Amniotic epithelial cell (primary cell): ENCODE measurements around the gene DDX46.
"Not testable (repeated sequence)": the region's sequence is repeated elsewhere in the genome, so short reads cannot be mapped to it uniquely, and the experiment has no call there.

Experiments
- DNase-seq: peaks from one replicate; pipeline ENCODE4 v3.0.0-alpha.2; 2010; ENCODE audit warnings: low read depth

DDX46 gene

DNA sequence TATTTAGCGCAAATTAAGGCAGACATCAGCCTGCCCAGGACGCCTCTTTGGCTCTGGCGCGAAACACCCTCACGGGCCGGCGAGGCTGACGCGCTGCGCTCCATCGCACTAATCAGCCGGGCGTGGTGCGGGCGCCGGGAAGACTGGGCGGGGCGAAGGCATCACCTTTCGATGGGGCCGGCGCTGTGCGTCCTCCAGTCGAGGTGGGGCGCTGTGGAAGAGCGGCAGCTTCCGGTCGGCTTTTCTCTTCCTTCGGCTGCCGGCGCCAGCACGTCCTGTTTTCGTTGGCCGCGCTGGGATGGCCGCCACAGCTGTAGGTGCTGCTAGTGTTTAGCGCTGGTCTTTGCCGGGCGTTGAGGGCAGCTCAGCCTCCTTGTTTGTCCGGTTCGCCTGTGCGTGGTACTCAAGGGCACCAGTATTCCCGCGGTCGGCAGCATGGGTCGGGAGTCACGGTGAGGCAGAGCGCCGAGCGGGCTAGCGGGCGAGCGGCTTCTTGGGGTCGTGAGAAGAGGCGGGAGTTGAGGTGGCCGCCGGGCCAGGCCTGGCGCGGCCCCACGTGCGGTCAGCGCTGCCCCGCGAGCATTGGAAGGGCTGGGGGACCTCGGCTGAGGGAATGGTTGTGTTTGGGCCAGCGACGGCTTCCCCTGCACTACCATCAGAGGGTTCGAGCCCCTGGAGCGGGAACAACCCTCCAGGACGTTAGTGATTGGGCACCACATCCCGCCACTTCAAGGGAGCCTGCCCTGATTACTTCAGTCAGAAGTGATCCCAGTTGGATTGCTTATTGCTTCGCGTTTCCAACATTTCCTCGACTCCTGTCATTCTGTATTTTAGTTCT lies at the start of gene DDX46:
Gene DDX46 (plus strand): TSS at position 276 of the 838 bp plus-strand sequence. CDS start 160 bp downstream, at position 436.
- DNase-seq: peak; percentile 86

GRCh38 chr5:134714120-134714519 lies 44.5 kb upstream of the DDX46 start:
- DNase-seq: no peak

DNA sequence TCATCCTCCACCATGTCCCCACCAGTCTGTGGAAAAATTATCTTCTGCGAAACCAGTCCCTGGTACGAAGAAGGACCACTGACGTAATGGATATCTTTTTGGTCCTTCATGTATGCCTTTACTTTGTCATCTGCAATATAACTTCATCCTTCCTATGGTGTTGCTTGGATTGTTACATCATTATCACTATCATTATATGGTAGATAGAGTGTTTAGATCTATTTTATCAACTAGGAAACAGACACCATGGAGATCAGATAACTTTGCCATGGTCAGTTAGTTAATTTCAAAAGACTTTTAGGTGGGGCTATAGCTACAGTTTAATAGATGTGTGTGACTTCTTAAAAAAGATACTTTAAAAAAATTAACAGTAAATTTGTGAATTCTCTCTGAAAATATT lies 44.0 kb upstream of the DDX46 start:
- DNase-seq: no peak

GRCh38 chr5:134715466-134715865 lies 43.1 kb upstream of the DDX46 start:
- DNase-seq: not testable (repeated sequence)

DNA sequence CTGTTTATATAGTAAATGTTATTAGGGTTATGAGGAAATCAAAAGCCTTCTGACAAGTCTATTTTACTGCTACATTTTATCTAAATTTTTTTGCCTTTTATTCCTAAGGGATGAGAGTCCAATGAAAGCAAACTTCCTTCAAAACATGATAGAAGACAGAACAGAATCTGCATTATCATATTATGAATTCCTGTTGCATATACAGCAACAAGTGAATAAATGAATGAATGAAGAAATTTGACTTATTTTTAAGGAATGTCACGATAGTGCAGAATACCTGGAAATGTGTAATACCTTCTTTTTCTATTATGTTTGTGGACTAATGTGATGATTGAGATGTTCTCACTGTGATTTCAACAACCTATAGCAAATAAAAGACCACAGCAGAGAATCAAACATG lies 33.7 kb upstream of the DDX46 start:
- DNase-seq: no peak

DNA sequence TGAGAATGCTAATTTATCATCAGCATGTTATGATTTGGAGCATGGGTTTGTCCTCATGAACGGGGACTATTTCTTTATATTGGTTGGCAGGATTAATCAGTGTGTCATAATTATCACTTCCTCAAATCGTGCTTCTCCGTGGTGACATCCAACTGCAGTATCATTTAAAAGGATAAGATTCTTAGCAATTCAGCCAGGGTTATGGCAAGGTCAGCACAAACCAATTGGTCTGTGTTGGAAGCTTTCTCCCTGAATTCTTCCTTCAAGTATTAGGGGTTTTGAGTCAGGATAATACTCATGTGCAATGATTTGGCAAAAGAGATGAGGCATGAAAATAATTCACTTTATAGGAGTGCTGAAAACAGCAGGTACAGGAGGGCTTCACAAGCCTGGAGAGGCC lies 25.8 kb upstream of the DDX46 start:
- DNase-seq: no peak

- DNase-seq: no peak
Measured at GRCh38 chr5:134735243-134735642, 23.3 kb upstream of the DDX46 start.

DNA sequence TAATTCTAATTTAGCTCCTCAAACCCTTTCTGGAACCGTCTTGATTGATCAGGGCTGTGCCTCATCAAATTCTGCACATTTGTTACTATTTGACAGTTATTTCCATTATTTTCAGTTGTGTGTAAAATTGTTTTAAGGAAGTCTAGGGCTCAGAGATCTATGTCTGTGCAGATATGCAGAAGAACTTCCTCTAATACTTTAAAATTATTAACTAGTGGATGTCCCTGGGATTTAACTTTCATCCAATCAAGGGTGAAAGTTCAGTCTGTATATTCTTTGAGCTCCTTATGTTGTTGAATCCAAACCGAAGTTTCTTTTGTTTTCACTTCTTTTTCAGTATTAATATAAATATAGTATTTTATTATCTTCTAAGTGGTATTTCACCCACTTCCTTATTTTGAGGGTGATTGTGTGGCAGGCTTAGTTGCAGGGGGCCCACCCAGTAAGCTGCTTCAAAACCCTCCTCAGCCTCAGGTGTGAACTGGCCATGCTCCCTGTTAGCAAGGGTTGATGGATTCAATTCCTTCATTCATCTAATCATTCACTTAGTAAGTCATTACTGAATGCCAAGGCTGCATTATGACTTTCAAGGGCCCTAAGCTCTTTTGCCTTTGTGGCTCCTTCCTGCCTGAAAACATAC lies 22.3 kb upstream of the DDX46 start:
- DNase-seq: no peak

DNA sequence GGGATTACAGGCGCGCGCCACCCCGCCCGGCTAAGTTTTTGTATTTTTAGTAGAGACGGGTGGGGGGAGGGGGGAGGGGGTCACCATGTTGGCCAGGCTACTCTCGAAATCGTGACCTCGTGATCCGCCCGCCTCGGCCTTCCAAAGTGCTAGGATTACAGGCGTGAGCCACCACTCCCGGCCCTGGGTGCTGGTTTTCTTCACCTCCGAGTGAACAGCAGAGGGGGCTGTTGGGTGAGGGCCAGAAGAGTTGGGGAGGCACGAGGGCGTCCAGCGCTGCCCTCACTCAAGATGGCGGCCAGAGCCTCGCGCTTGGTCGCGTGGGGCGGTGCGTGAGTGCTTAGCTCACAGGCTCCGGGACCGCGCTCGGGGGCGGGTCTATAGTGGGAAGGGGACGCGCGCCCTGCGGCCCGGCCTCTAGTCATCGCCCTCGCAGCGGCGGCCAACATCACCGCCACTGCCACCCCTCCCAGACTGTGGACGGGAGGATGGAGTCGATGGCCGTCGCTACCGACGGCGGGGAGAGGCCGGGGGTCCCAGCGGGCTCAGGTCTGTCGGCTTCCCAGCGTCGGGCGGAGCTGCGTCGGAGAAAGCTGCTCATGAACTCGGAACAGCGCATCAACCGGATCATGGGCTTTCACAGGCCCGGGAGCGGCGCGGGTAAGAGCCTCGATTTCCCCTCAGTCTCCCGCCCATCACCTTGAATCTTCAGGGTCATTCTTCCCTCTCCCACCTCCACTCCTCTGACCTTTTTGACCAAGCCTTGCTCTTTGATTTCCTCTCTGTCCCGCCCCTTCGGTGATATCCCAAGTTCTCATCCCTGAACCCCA lies 20.2 kb upstream of the DDX46 start, which contains the start of gene CAMLG:
Gene CAMLG (plus strand): TSS at position 416 of the 830 bp plus-strand sequence. CDS start 73 bp downstream, at position 489.
- DNase-seq: peak; percentile 97

DNA sequence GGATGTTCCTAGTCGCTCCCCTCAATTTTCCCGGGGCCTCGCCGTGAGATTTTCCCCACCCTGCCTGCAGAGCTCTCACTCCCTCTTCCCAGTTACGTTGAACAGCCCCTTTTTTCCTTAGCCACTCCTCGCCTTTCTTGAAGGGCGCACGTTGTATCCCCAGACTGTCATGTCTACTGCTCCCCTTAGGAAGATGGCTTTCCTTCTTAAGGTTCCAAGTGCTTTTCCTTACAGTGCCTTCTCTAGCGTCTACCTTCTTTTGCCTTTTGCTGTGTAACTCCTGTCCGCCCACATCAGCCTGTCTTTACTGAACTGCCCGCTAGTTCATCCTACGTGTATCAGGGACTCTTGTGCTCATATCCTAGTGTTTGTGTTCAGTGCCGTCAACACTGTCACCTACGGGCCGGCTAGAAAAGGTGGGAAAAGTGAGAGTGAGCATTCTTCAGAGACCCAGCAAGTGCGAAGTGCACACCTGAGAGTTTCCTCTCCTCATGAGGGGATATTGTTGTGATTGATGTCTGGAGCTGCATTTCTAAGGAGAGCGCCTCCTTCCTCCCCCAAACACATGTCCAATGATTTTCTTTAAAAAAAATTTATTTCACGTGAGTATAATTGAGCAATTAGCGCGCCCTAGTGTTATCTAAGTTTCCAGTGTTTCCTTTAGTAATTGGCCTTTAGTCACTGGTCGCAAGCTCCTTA lies 19.5 kb upstream of the DDX46 start:
- peak; percentile 41 for DNase-seq

GRCh38 chr5:134741052-134741451 lies 17.5 kb upstream of the DDX46 start:
- DNase-seq: no peak

GRCh38 chr5:134742134-134742533 lies 16.4 kb upstream of the DDX46 start:
- DNase-seq: no peak

GRCh38 chr5:134749415-134749814 lies 9.2 kb upstream of the DDX46 start:
- DNase-seq: no peak

GRCh38 chr5:134758176-134758503 lies 439 bp upstream of the DDX46 start:
- no peak for DNase-seq

DNA sequence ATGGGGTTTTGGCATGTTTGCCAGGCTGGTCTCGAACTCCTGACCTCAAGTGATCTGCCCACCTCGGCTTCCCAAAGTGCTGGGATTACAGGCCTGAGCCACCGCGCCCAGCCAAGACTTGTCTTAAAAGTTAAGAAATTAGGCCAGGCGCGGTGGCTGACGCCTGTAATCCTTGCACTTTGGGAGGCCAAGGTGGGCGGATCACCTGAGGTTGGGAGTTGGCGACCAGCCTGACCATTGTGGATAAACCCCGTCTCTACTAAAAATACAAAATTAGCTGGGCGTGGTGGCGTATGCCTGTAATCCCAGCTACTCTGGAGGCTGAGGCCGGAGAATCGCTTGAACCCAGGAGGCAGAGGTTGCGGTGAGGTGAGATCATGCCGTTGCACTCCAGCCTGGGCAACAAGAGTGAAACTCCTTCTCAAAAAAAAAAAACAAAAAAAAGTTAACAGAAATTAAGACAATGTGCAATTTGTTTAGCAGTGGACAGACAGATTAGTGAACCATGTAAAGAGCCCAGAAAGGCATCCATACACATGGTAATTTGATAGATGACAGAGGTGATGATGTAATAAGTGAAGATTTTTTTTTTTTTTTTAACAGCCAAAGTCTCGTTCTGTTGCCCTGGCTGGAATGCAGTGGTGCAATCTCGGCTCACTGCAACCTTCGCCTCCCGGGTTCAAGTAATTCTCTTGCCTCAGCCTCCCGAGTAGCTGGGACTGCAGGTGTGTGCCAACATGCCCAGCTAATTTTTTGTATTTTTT lies 9.1 kb downstream of the DDX46 start:
- DNase-seq: peak; percentile 62

DNA sequence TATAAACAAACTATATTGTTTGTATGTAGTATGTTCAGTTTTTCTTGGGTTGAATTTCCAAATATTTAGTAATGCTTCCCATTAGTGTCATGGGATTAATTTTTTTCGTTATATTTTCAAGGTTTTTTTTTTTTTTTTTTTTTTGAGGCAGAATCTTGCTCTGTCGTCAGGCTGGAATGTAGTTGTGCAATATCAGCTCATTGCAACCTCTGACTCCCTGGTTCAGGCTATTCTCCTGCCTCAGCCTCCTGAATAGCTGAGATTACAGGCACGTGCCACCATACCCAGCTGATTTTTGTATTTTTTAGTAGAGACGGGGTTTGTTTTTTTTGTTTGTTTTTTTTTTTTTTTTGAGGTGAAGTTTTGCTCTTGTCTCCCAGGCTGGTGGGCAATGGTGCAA lies 10.6 kb downstream of the DDX46 start:
- peak; percentile 88 for DNase-seq

GRCh38 chr5:134772461-134773125 lies 14.0 kb downstream of the DDX46 start:
- DNase-seq: no peak

GRCh38 chr5:134777366-134777765 lies 18.8 kb downstream of the DDX46 start:
- peak; percentile 6 for DNase-seq

GRCh38 chr5:134784241-134784920 lies 25.8 kb downstream of the DDX46 start:
- DNase-seq: peak; percentile 5
